ENCODE measurements around the gene ACP7.

ACP7 gene

DNA sequence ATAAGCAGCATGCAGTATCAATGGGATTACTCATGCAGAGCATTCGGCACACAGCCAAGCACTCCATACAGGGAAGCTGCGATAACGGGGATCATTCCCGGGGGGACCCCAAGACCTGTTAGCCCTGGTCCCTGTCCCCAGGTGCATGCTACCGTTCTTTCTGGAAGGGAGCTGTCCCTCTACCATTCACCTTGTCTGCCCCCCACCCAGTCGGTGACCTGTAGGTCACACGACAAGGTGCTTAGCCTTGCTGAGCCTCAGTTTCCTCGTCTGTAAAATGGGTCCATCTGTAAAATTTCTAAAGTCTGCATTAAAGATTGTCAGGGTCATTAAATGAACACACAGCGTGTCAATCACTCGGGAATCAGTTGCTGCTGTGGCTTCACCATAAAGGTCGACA lies 6.8 kb upstream of the ACP7 start:
- TF ChIP-seq, protein P1, sequence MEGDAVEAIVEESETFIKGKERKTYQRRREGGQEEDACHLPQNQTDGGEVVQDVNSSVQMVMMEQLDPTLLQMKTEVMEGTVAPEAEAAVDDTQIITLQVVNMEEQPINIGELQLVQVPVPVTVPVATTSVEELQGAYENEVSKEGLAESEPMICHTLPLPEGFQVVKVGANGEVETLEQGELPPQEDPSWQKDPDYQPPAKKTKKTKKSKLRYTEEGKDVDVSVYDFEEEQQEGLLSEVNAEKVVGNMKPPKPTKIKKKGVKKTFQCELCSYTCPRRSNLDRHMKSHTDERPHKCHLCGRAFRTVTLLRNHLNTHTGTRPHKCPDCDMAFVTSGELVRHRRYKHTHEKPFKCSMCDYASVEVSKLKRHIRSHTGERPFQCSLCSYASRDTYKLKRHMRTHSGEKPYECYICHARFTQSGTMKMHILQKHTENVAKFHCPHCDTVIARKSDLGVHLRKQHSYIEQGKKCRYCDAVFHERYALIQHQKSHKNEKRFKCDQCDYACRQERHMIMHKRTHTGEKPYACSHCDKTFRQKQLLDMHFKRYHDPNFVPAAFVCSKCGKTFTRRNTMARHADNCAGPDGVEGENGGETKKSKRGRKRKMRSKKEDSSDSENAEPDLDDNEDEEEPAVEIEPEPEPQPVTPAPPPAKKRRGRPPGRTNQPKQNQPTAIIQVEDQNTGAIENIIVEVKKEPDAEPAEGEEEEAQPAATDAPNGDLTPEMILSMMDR (IDR thresholded peaks at IDR 0.05; ENCODE audit: low read depth, low read length): no peak
- no peak overlapping the region for H3K4me3 ChIP-seq (ENCODE audit: low read depth, low read length)

DNA sequence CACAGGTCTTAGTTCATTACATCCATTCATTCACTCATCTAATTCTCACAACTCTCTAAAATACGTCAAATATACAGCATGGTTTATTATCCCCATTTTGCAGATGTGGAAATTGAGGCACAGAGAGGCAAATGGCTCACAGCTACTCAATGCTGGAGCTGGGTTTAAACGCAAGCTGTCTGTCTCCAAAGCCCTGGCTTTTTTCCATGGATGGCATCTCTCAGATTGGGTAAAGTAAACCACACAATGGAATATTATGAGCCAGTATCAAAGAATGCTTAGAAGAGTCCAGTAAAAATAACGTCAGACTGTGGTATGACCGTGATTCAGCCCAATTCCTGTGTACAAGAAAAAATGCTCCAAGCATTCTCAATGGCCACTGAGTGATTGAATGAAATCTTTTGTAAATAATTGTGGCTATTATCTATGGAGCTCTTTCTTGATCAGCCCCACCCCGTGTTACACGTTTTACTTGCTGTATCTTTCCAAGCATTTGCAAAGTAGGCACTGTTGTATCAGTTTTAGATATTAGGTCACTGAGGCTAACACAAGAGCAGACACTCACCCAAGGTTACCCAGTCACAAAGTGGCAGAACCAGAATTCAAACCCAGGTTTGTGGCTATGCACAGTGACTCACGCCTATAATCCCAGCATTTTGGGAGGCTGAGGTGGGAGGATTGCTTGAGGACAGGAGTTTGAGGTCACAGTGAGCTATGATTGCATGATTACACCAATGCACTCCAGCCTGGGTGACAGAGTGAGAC lies 5.5 kb upstream of the ACP7 start:
- TF ChIP-seq, protein P1 (IDR thresholded peaks at IDR 0.05; ENCODE audit: low read depth, low read length): no peak
- H3K4me3 ChIP-seq (ENCODE audit: low read depth, low read length): no peak overlapping the region

DNA sequence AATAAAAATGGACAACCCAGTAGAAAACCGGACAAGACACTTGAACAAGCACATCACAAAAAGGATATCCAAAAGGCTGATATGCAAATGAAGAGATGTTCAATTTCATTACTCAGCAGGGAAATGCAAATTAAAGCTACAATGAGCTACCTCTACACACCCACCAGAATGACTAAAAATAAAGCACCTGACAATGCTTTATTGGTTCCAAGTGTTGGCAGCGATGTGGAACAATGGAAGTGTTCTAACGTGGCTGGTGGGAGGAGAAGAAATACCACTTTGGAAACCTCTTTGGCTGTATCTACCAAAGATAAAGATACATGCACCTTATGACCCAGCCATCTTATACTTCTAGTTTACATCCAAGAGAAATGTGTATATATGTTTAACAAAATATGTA lies 3.7 kb upstream of the ACP7 start:
- no peak overlapping the region for H3K4me3 ChIP-seq (ENCODE audit: low read depth, low read length)

DNA sequence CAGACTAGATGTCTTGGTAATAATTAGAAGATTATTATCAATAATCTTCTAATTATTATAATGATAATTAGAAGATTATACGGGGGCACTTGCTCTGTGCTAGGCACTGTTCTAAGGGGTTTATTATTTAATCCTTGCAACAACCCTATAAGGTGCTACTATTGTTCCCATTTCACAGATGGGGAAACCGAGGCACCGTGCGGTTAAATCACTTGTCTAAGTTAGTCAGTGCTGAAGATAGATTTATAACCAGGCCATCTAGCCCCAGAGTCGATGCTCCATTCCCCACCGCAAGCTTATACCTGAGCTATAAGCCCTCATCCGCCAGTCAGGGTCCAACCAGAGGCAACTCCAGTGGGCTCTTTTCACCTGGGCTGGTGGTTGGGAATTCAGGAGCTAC lies 2.0 kb upstream of the ACP7 start:
- H3K4me3 ChIP-seq (ENCODE audit: low read depth, low read length): no peak overlapping the region
- TF ChIP-seq, protein P1 (IDR thresholded peaks at IDR 0.05; ENCODE audit: low read depth, low read length): no peak

More for the DNA sequence above, 3.7 kb upstream of the ACP7 start:
- TF ChIP-seq, protein P1 (IDR thresholded peaks at IDR 0.05; ENCODE audit: low read depth, low read length): no peak

DNA sequence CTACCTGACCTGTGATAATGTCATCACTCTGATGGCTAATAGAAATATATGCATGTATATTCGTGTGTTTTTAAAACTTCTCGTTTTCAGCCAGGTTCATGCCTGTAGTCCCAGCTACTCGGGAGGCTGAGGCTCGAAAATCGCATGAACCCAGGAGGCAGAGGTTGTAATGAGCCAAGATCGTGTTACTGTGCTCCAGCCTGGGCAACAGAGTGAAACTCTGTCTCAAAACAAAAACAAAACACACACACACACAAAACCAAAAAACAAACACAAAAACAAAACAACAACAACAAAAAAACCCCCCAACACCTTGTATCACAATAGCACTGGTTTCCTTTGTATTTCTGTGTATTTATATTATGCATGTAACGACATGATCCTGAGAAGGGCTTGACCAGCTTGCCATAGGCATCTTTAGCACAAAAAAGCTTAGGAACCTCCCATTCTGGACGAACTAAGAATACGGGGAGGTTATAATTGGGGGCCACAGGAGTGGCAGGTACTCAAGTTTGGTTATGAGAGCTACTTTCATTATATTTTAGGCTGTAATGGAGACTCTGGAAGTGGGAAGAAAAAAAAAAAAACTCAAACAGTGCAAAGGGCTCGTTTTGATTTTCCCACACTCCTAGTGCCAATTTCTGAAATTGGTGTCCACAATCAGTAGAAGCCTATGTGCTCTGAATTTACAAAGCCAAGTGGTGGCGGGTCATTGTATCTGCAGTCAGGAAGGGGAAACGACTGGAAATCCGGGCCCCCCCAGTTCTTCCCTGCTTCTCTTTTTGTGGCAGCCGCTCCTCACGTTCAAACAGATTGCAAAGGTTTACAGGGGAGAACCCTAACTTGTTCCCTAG lies 1.2 kb upstream of the ACP7 start:
- TF ChIP-seq, protein P1 (IDR thresholded peaks at IDR 0.05; ENCODE audit: low read depth, low read length): no peak
- no peak overlapping the region for H3K4me3 ChIP-seq (ENCODE audit: low read depth, low read length)

DNA sequence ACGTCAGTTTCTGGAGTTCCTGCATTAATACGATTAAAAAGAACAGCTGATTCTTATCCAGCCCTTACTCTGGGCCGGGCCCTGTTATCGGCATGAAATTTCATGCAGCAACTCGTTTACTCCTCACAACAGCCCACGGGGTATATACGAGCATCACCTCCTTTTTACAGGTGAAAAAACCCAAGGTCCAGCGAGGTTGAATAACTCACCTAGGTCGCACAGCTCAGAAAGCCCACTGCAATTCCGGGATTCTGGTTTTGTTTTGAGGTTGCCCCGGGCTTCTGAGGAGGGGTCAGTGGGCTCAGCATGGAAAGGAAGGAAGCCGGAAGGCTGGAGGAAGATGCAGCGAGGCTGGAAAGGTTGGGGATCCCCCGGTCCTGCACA lies 577 bp upstream of the ACP7 start:
- no peak overlapping the region for H3K4me3 ChIP-seq (ENCODE audit: low read depth, low read length)

More for the DNA sequence above, 577 bp upstream of the ACP7 start:
- TF ChIP-seq, protein P1 (IDR thresholded peaks at IDR 0.05; ENCODE audit: low read depth, low read length): no peak

Measured in WI38 (cell line).